ENCODE measurements around the gene NPLOC4.

Gene NPLOC4

GRCh38 chr17:81577278-81578000, 59.5 kb downstream of the NPLOC4 start:
- Histone ChIP-seq H3K4me3 (ENCODE audit: low read length) (no peak overlapping the region), H3K36me3 (ENCODE audit: control insufficient read depth, insufficient read depth, low read length) (peaks cover 8% of the 10 kb centered on the region), H3K27me3 (ENCODE audit: control insufficient read depth, insufficient read depth, low read length) (no peaks in the 10 kb centered on the region), H3K9me3 (ENCODE audit: control insufficient read depth, insufficient read depth, low read length) (no peaks in the 10 kb centered on the region), H3K27ac (ENCODE audit: low read length) (no peak overlapping the region), H3K4me1 (ENCODE audit: control insufficient read depth, insufficient read depth, low read length) (no peaks in the 10 kb centered on the region)
- no CpG with 5 or more reads among the region's 11 CpGs for WGBS (ENCODE audit: insufficient coverage, insufficient read length)
- DNase-seq (ENCODE audit: low read depth, low spot score) = no peak

DNA sequence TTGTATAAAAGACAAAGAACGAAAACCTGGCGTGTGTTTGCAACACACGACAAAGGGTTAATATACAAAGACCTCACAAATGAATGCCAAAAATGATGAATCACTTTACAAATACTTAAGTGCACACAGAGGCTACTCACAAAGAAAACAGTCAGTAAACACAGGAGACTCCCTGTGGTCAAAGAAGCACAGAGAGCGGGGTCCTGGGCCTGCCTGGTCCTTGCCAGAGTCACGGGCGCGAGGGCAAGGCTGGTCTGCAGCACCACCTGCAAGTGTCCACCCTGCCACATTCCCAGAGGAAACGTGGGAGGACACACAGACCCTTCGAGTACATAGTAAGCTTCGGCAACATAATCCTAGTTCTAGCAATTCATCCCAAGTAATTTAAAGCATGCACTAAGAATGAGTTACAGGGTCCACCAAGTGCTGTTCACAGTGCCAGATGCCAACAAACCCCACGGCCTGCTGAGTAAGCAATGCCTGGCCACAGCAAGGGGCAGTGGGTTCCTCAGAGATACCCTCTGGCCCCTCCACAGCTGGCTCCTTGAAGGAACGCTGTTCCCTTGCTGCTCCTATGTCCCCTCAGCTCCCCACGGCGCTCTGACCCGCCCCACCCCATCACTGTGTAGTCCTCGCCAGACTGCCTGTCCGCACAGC, 60.2 kb downstream of the NPLOC4 start:
- Histone ChIP-seq H3K4me1 (ENCODE audit: control insufficient read depth, insufficient read depth, low read length) (no peaks in the 10 kb centered on the region), H3K4me3 (ENCODE audit: low read length) (no peak overlapping the region), H3K9me3 (ENCODE audit: control insufficient read depth, insufficient read depth, low read length) (no peaks in the 10 kb centered on the region), H3K27ac (ENCODE audit: low read length) (no peak overlapping the region), H3K36me3 (ENCODE audit: control insufficient read depth, insufficient read depth, low read length) (peaks cover 4% of the 10 kb centered on the region), H3K27me3 (ENCODE audit: control insufficient read depth, insufficient read depth, low read length) (no peaks in the 10 kb centered on the region)
- WGBS (ENCODE audit: insufficient coverage, insufficient read length) = no CpG with 5 or more reads among the region's 17 CpGs
- DNase-seq (ENCODE audit: low read depth, low spot score) = no peak

- no peaks in the 10 kb centered on the region for H3K27me3 ChIP-seq (ENCODE audit: control insufficient read depth, insufficient read depth, low read length)
- no peak for DNase-seq (ENCODE audit: low read depth, low spot score)
- H3K4me1 ChIP-seq (ENCODE audit: control insufficient read depth, insufficient read depth, low read length) = no peaks in the 10 kb centered on the region
- no peak overlapping the region for H3K4me3 ChIP-seq (ENCODE audit: low read length)
- no CpG with 5 or more reads among the region's 3 CpGs for WGBS (ENCODE audit: insufficient coverage, insufficient read length)
- H3K36me3 ChIP-seq (ENCODE audit: control insufficient read depth, insufficient read depth, low read length) = peaks cover 7% of the 10 kb centered on the region
- H3K9me3 ChIP-seq (ENCODE audit: control insufficient read depth, insufficient read depth, low read length) = no peaks in the 10 kb centered on the region
- no peak overlapping the region for H3K27ac ChIP-seq (ENCODE audit: low read length)
Observed at GRCh38 chr17:81575836-81576235, 61.1 kb downstream of the NPLOC4 start.

DNA sequence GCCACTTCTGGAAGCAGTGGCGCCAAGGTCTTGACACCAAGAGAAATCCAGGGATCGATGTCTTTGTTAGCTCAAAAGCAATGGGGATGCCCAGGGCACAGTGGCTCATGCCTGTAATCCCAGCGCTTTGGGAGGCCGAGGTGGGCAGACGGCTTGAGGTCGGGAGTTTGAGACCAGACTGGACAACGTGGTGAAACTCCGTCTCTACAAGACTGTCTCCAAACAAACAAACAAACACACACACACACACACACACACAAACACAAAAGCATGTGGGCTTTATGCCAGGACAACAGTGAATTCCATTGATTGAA, 62.3 kb downstream of the NPLOC4 start:
- Histone ChIP-seq H3K27me3 (ENCODE audit: control insufficient read depth, insufficient read depth, low read length) (no peaks in the 10 kb centered on the region), H3K4me1 (ENCODE audit: control insufficient read depth, insufficient read depth, low read length) (no peaks in the 10 kb centered on the region), H3K36me3 (ENCODE audit: control insufficient read depth, insufficient read depth, low read length) (peaks cover 16% of the 10 kb centered on the region), H3K4me3 (ENCODE audit: low read length) (no peak overlapping the region), H3K27ac (ENCODE audit: low read length) (no peak overlapping the region), H3K9me3 (ENCODE audit: control insufficient read depth, insufficient read depth, low read length) (no peaks in the 10 kb centered on the region)
- DNase-seq (ENCODE audit: low read depth, low spot score) = no peak
- WGBS (ENCODE audit: insufficient coverage, insufficient read length) = no CpG with 5 or more reads among the region's 8 CpGs

GRCh38 chr17:81573794-81574642, 62.9 kb downstream of the NPLOC4 start:
- Histone ChIP-seq H3K27me3 (ENCODE audit: control insufficient read depth, insufficient read depth, low read length) (no peaks in the 10 kb centered on the region), H3K36me3 (ENCODE audit: control insufficient read depth, insufficient read depth, low read length) (peaks cover 18% of the 10 kb centered on the region), H3K4me3 (ENCODE audit: low read length) (no peak overlapping the region), H3K27ac (ENCODE audit: low read length) (no peak overlapping the region), H3K4me1 (ENCODE audit: control insufficient read depth, insufficient read depth, low read length) (no peaks in the 10 kb centered on the region), H3K9me3 (ENCODE audit: control insufficient read depth, insufficient read depth, low read length) (no peaks in the 10 kb centered on the region)
- WGBS (ENCODE audit: insufficient coverage, insufficient read length) = no CpG with 5 or more reads among the region's 17 CpGs
- DNase-seq (ENCODE audit: low read depth, low spot score) = no peak

GRCh38 chr17:81572563-81573168, 64.2 kb downstream of the NPLOC4 start:
- no peak overlapping the region for H3K4me3 ChIP-seq (ENCODE audit: low read length)
- no CpG with 5 or more reads among the region's 12 CpGs for WGBS (ENCODE audit: insufficient coverage, insufficient read length)
- no peak overlapping the region for H3K27ac ChIP-seq (ENCODE audit: low read length)
- H3K4me1 ChIP-seq (ENCODE audit: control insufficient read depth, insufficient read depth, low read length) = no peaks in the 10 kb centered on the region
- H3K36me3 ChIP-seq (ENCODE audit: control insufficient read depth, insufficient read depth, low read length) = peaks cover 23% of the 10 kb centered on the region
- no peak for DNase-seq (ENCODE audit: low read depth, low spot score)
- no peaks in the 10 kb centered on the region for H3K9me3 ChIP-seq (ENCODE audit: control insufficient read depth, insufficient read depth, low read length)
- no peaks in the 10 kb centered on the region for H3K27me3 ChIP-seq (ENCODE audit: control insufficient read depth, insufficient read depth, low read length)

DNA sequence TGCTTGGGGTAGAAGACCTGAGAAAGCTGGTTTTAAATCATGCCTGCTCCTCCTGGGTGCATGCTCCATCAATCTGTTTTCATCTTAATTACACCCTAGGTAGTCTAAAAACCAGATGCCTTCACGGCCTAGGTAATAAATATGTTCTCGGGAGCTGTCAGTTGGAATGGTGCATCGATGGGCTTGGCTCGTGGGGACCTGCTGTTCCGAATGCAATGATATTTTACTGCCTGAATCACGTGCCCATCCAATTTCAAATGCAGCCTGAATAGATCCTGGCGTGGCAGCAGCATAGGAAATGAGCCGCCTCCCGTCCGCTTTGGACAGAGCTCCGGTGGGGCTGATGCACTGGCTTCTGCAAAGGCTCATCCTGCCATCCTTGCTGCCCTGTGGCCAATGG, 65.9 kb downstream of the NPLOC4 start:
- no peak overlapping the region for H3K27ac ChIP-seq (ENCODE audit: low read length)
- H3K4me1 ChIP-seq (ENCODE audit: control insufficient read depth, insufficient read depth, low read length) = no peaks in the 10 kb centered on the region
- no peaks in the 10 kb centered on the region for H3K27me3 ChIP-seq (ENCODE audit: control insufficient read depth, insufficient read depth, low read length)
- no CpG with 5 or more reads among the region's 11 CpGs for WGBS (ENCODE audit: insufficient coverage, insufficient read length)
- no peak for DNase-seq (ENCODE audit: low read depth, low spot score)
- H3K4me3 ChIP-seq (ENCODE audit: low read length) = no peak overlapping the region
- peaks cover 32% of the 10 kb centered on the region for H3K36me3 ChIP-seq (ENCODE audit: control insufficient read depth, insufficient read depth, low read length)
- no peaks in the 10 kb centered on the region for H3K9me3 ChIP-seq (ENCODE audit: control insufficient read depth, insufficient read depth, low read length)

- peaks cover 41% of the 10 kb centered on the region for H3K36me3 ChIP-seq (ENCODE audit: control insufficient read depth, insufficient read depth, low read length)
Observed at GRCh38 chr17:81569986-81570514, 66.9 kb downstream of the NPLOC4 start.

GRCh38 chr17:81568416-81568815, 68.5 kb downstream of the NPLOC4 start:
- Histone ChIP-seq H3K4me3 (ENCODE audit: low read length) (no peak overlapping the region), H3K9me3 (ENCODE audit: control insufficient read depth, insufficient read depth, low read length) (no peaks in the 10 kb centered on the region), H3K36me3 (ENCODE audit: control insufficient read depth, insufficient read depth, low read length) (peaks cover 47% of the 10 kb centered on the region), H3K27me3 (ENCODE audit: control insufficient read depth, insufficient read depth, low read length) (no peaks in the 10 kb centered on the region), H3K4me1 (ENCODE audit: control insufficient read depth, insufficient read depth, low read length) (no peaks in the 10 kb centered on the region), H3K27ac (ENCODE audit: low read length) (no peak overlapping the region)
- WGBS (ENCODE audit: insufficient coverage, insufficient read length) = no CpG with 5 or more reads among the region's 10 CpGs
- DNase-seq (ENCODE audit: low read depth, low spot score) = no peak

More at GRCh38 chr17:81569986-81570514, 66.9 kb downstream of the NPLOC4 start:
- Histone ChIP-seq H3K4me3 (ENCODE audit: low read length) (no peak overlapping the region), H3K27ac (ENCODE audit: low read length) (no peak overlapping the region), H3K27me3 (ENCODE audit: control insufficient read depth, insufficient read depth, low read length) (no peaks in the 10 kb centered on the region), H3K4me1 (ENCODE audit: control insufficient read depth, insufficient read depth, low read length) (no peaks in the 10 kb centered on the region), H3K9me3 (ENCODE audit: control insufficient read depth, insufficient read depth, low read length) (no peaks in the 10 kb centered on the region)
- WGBS (ENCODE audit: insufficient coverage, insufficient read length) = no CpG with 5 or more reads among the region's 18 CpGs
- no peak for DNase-seq (ENCODE audit: low read depth, low spot score)

DNA sequence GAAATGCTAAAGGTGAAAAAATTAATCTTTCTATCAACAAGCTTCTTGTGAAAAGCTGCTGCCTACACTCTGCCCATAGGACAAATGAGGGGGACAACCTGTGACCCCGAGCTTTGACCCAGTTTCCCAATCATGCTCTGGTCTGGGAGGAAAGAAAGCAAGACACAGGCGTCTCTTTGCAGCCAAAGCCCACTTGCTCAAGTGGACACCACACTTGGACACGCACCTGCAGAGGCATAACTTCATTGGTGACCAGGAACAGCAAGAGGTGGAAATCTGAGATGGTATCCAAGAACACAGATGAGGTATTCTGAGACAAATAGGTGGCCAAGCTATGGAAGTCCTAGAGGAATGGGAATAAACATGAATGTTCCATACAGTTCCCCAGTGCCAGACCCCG, 69.7 kb downstream of the NPLOC4 start:
- no CpG with 5 or more reads among the region's 4 CpGs for WGBS (ENCODE audit: insufficient coverage, insufficient read length)
- Histone ChIP-seq H3K4me3 (ENCODE audit: low read length) (no peak overlapping the region), H3K27ac (ENCODE audit: low read length) (no peak overlapping the region), H3K4me1 (ENCODE audit: control insufficient read depth, insufficient read depth, low read length) (no peaks in the 10 kb centered on the region), H3K27me3 (ENCODE audit: control insufficient read depth, insufficient read depth, low read length) (no peaks in the 10 kb centered on the region), H3K9me3 (ENCODE audit: control insufficient read depth, insufficient read depth, low read length) (no peaks in the 10 kb centered on the region), H3K36me3 (ENCODE audit: control insufficient read depth, insufficient read depth, low read length) (peaks cover 47% of the 10 kb centered on the region)
- DNase-seq (ENCODE audit: low read depth, low spot score) = no peak

Measured in iPS DF 6.9 (cell line).